ENCODE measurements around the gene MAST4. TPM values are rescaled to one million over a fixed set of nuclear protein-coding genes. Genes with fewer than 3 reads are reported as not detected.

The MAST4 gene
- total RNA-seq, 2 donors from 2014 or later, result 36.8 to 45.7 TPM

DNA sequence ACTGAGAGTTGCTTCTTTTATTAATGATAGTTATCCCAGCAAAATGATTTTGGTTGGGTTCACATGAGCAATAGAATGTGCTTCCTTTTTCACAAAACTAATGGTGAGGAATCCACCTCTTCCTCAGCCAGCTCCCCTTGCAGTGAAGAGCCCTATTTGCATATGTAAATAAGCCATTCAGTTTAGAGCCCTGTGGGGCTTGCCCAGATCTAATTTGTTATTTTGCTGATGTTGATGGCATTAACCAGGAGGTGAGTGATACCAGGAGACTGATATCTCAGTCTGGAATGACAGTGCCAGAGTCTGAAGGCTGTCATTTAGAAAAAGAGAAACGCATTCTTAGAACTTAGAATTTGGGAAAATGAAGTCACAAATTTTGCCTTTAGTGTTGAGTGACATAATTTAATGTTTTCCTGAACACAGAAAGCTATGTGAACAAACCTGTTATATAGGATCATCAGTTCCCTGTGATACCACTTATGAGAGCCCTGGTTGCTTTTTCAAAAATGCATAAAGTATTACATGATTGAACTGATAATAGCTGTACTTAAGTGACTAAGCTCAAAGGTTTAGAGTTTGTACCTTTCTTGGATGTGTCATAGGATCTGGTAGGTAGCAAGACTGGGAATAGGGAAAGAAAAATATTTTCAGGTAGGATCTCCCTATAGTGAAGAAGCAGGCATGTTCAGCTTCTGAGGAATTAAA, 271.6 kb downstream of the MAST4 start:
- intact Hi-C loops (cut with DNase I), result no loop called here
- 94% methylated on average over 1 of the region's 1 CpG for WGBS
- Histone ChIP-seq H3K9me3 (no peaks in the 10 kb centered on the region), H3K27ac (no peak overlapping the region), H3K27me3 (replicated peaks; ENCODE audit: insufficient read depth) (no peaks in the 10 kb centered on the region), H3K36me3 (no peaks in the 10 kb centered on the region), H3K4me1 (replicated peaks) (no peaks in the 10 kb centered on the region), H3K4me3 (no peak overlapping the region)
- no peak for TF ChIP-seq POLR2AphosphoS5 (IDR thresholded peaks at IDR 0.05)
- TF ChIP-seq, protein P1, sequence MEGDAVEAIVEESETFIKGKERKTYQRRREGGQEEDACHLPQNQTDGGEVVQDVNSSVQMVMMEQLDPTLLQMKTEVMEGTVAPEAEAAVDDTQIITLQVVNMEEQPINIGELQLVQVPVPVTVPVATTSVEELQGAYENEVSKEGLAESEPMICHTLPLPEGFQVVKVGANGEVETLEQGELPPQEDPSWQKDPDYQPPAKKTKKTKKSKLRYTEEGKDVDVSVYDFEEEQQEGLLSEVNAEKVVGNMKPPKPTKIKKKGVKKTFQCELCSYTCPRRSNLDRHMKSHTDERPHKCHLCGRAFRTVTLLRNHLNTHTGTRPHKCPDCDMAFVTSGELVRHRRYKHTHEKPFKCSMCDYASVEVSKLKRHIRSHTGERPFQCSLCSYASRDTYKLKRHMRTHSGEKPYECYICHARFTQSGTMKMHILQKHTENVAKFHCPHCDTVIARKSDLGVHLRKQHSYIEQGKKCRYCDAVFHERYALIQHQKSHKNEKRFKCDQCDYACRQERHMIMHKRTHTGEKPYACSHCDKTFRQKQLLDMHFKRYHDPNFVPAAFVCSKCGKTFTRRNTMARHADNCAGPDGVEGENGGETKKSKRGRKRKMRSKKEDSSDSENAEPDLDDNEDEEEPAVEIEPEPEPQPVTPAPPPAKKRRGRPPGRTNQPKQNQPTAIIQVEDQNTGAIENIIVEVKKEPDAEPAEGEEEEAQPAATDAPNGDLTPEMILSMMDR (IDR thresholded peaks at IDR 0.05), result no peak
- TF ChIP-seq POLR2A (IDR thresholded peaks at IDR 0.05), result no peak
- no peak for DNase-seq (ENCODE audit: low spot score)

DNA sequence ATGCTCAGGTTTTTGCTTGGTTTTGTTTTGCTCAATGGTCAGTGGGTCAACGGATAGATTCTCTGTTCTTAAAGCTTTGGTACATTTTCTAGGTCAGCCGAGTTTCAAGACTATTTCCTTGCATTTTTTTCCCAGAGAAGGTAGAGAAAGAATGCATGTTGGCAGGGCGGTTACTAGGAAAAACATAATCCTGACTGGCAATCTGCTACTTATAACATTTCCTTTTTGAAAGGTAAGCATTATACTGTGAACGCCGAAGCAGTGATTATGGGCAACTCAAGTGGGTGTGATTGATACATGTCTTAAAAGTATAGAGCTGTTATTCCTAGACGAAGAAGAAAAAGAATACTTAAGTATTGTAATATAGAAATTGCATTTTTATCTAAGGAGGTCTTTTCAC, 273.2 kb downstream of the MAST4 start:
- Histone ChIP-seq H3K4me1 (replicated peaks) (peaks cover 4% of the 10 kb centered on the region), H3K27ac (no peak overlapping the region), H3K27me3 (replicated peaks; ENCODE audit: insufficient read depth) (no peaks in the 10 kb centered on the region), H3K36me3 (no peaks in the 10 kb centered on the region), H3K4me3 (no peak overlapping the region), H3K9me3 (no peaks in the 10 kb centered on the region)
- WGBS, result 76% methylated on average over 6 of the region's 6 CpGs
- DNase-seq (ENCODE audit: low spot score), result no peak
- TF ChIP-seq, protein P1 (IDR thresholded peaks at IDR 0.05), result no peak
- TF ChIP-seq POLR2AphosphoS5 (IDR thresholded peaks at IDR 0.05) (no peak), POLR2A (IDR thresholded peaks at IDR 0.05) (no peak)
- intact Hi-C loops (cut with DNase I), result no loop called here

DNA sequence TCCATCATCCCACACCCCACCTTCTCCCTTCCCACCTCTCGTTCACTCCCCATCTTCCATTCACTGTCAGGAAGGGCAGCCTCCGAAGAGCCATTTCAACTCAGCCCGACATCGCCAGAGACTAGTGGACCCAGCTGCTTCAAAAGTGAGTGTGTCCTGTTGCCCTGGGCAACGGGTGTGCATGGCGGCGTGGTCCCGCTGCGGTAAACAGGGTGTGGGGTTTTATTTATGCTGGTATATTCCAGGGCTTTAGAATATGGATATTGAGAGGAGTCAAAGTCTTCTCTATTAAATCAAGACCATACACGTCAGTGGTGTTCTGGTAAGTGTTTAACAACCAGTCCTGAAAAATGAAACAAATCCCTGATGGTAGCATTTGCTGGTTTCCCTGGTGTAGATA, 274.5 kb downstream of the MAST4 start:
- no peak for TF ChIP-seq POLR2AphosphoS5 (IDR thresholded peaks at IDR 0.05)
- H3K4me1 ChIP-seq (replicated peaks), result peaks cover 4% of the 10 kb centered on the region
- no peaks in the 10 kb centered on the region for H3K9me3 ChIP-seq
- intact Hi-C loops (cut with DNase I), result no loop called here
- DNase-seq (ENCODE audit: low spot score), result no peak
- H3K36me3 ChIP-seq, result no peaks in the 10 kb centered on the region
- no peak overlapping the region for H3K27ac ChIP-seq
- WGBS, result 91% methylated on average over 10 of the region's 10 CpGs
- H3K27me3 ChIP-seq (replicated peaks; ENCODE audit: insufficient read depth), result no peaks in the 10 kb centered on the region
- no peak overlapping the region for H3K4me3 ChIP-seq

DNA sequence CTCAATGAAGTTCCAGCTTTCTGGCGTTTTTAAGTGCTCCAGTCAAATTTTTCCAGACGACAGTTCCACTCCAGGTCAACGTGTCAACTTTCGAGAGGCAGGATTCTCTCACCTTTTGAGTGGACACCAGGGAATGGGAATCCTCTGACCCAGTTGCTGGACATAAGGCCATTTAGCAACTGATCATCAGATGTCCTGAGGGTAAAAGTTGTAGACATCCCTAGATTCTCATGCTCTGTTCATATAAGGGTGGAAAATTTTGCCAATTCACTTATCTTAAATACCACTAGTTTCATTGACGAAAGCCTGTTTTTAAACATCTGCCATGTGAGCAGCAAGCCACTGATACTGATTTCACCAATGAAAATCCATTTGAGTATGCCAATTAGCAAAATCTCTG, 275.5 kb downstream of the MAST4 start:
- WGBS, result 90% methylated on average over 5 of the region's 5 CpGs
- intact Hi-C loops (cut with DNase I), result no loop called here

DNA sequence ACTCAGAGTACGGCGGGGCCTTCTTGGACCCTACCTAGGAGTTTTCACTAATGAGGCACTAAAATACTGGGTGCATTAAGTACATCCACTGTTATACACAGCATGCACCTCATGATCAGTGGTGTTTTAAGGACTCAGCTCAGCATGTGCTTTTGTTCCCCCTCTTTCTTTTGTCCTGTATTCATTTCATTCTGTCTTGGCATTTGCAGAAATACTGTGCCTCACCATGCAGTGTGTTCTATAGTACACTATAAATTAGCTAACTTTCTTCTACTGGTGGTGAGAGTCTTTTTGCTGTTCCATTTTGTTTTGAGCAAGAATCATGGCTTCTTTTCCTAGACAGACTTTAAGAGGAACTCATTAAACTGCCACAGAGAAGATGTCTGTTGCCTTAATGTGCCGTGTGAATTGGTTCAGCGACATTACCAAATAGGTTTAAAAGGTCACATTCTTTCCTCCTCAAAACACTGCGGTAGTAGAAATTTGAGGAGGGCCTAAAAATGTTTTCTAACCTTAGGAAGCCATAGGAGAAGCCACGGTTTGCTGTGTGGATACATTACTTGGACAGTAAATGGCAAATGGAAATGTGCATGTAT, 276.6 kb downstream of the MAST4 start:
- TF ChIP-seq POLR2AphosphoS5 (IDR thresholded peaks at IDR 0.05), result no peak
- TF ChIP-seq POLR2A (IDR thresholded peaks at IDR 0.05), result no peak
- TF ChIP-seq, protein P1 (IDR thresholded peaks at IDR 0.05), result no peak
- Histone ChIP-seq H3K4me3 (no peak overlapping the region), H3K27me3 (replicated peaks; ENCODE audit: insufficient read depth) (no peaks in the 10 kb centered on the region), H3K9me3 (no peaks in the 10 kb centered on the region), H3K27ac (no peak overlapping the region), H3K4me1 (replicated peaks) (peaks cover 4% of the 10 kb centered on the region), H3K36me3 (no peaks in the 10 kb centered on the region)
- DNase-seq (ENCODE audit: low spot score), result no peak
- intact Hi-C loops (cut with DNase I), result no loop called here
- WGBS, result 77% methylated on average over 6 of the region's 6 CpGs

More for the DNA sequence above, 275.5 kb downstream of the MAST4 start:
- no peak for DNase-seq (ENCODE audit: low spot score)
- Histone ChIP-seq H3K27ac (no peak overlapping the region), H3K4me1 (replicated peaks) (peaks cover 4% of the 10 kb centered on the region), H3K9me3 (no peaks in the 10 kb centered on the region), H3K36me3 (no peaks in the 10 kb centered on the region), H3K4me3 (no peak overlapping the region), H3K27me3 (replicated peaks; ENCODE audit: insufficient read depth) (no peaks in the 10 kb centered on the region)
- TF ChIP-seq, protein P1 (IDR thresholded peaks at IDR 0.05), result no peak
- TF ChIP-seq POLR2A (IDR thresholded peaks at IDR 0.05), result no peak
- TF ChIP-seq POLR2AphosphoS5 (IDR thresholded peaks at IDR 0.05), result no peak
